Parathyroid adenoma (tissue), 2 donors: ENCODE data around the gene ZNHIT3.

ENCODE experiments used
- H2AFZ ChIP-seq: fragments of 300-600 bp; sonication (generic); one replicate; pipeline ENCODE4 v1.7.0; 2017; ENCODE audit warnings: antibody characterized with exemption, mild to moderate bottlenecking
- H3K27ac ChIP-seq: fragments of 300-600 bp; sonication (generic); one replicate; pipeline ENCODE4 v1.7.0; 2017
- H3K27me3 ChIP-seq: fragments of 300-600 bp; sonication (generic); one replicate; pipeline ENCODE4 v1.7.0; 2017; ENCODE audit warnings: low read length; ENCODE audit not compliant: control insufficient read depth, insufficient read depth
- H3K36me3 ChIP-seq: fragments of 300-600 bp; sonication (generic); one replicate; pipeline ENCODE4 v1.7.0; 2017; ENCODE audit warnings: low read length; ENCODE audit not compliant: control insufficient read depth, insufficient read depth
- H3K4me1 ChIP-seq: fragments of 300-600 bp; sonication (generic); one replicate; pipeline ENCODE4 v1.7.0; 2017; ENCODE audit warnings: control low read depth
- H3K4me2 ChIP-seq: fragments of 300-600 bp; sonication (generic); one replicate; pipeline ENCODE4 v1.7.0; 2017; ENCODE audit warnings: low read length
- H3K4me3 ChIP-seq: fragments of 300-600 bp; sonication (generic); one replicate; pipeline ENCODE4 v1.7.0; 2017; ENCODE audit warnings: low read depth, low read length
- H3K79me2 ChIP-seq: fragments of 300-600 bp; sonication (generic); one replicate; pipeline ENCODE4 v1.7.0; 2017; ENCODE audit warnings: control low read depth
- H3K9ac ChIP-seq: fragments of 300-600 bp; sonication (generic); one replicate; pipeline ENCODE4 v1.7.0; 2017; ENCODE audit warnings: mild to moderate bottlenecking
- H3K9me3 ChIP-seq: fragments of 300-600 bp; sonication (generic); one replicate; pipeline ENCODE4 v1.7.0; 2017; ENCODE audit warnings: low read length; ENCODE audit not compliant: control insufficient read depth
- CTCF ChIP-seq: fragments of 300-600 bp; sonication (generic); IDR thresholded peaks from one replicate; pipeline ENCODE4 v1.7.0; 2017; ENCODE audit warnings: antibody characterized with exemption, mild to moderate bottlenecking
- donor health status: primary hyperparathyroidism.

Gene ZNHIT3

GRCh38 chr17:36503456-36504155, 17.1 kb downstream of the ZNHIT3 start:
- no peaks in the 10 kb centered on the region for H3K36me3 ChIP-seq
- TF ChIP-seq CTCF: no peak
- H3K4me2 ChIP-seq: no peak overlapping the region
- no peak overlapping the region for H3K27ac ChIP-seq
- H3K27me3 ChIP-seq: no peaks in the 10 kb centered on the region
- no peak overlapping the region for H3K4me3 ChIP-seq
- peaks cover 5% of the 10 kb centered on the region for H3K79me2 ChIP-seq
- no peaks in the 10 kb centered on the region for H3K9me3 ChIP-seq
- H3K4me1 ChIP-seq: no peaks in the 10 kb centered on the region
- no peak overlapping the region for H3K9ac ChIP-seq
- H2AFZ ChIP-seq: no peak overlapping the region

GRCh38 chr17:36504156-36504545, 17.7 kb downstream of the ZNHIT3 start:
- H3K9ac ChIP-seq: no peak overlapping the region
- no peaks in the 10 kb centered on the region for H3K36me3 ChIP-seq
- H3K4me3 ChIP-seq: no peak overlapping the region
- TF ChIP-seq CTCF: no peak
- H3K4me1 ChIP-seq: no peaks in the 10 kb centered on the region
- H3K4me2 ChIP-seq: no peak overlapping the region
- H3K79me2 ChIP-seq: peaks cover 5% of the 10 kb centered on the region
- H2AFZ ChIP-seq: no peak overlapping the region
- H3K9me3 ChIP-seq: no peaks in the 10 kb centered on the region
- H3K27ac ChIP-seq: no peak overlapping the region
- H3K27me3 ChIP-seq: no peaks in the 10 kb centered on the region

- no peaks in the 10 kb centered on the region for H3K9me3 ChIP-seq
- H3K36me3 ChIP-seq: no peaks in the 10 kb centered on the region
- H2AFZ ChIP-seq: no peak overlapping the region
- no peak overlapping the region for H3K4me2 ChIP-seq
- H3K4me1 ChIP-seq: no peaks in the 10 kb centered on the region
- no peak overlapping the region for H3K9ac ChIP-seq
- no peak overlapping the region for H3K27ac ChIP-seq
- no peak overlapping the region for H3K4me3 ChIP-seq
- peaks cover 5% of the 10 kb centered on the region for H3K79me2 ChIP-seq
- no peaks in the 10 kb centered on the region for H3K27me3 ChIP-seq
- TF ChIP-seq CTCF: no peak
Observed at GRCh38 chr17:36505171-36505570, 18.7 kb downstream of the ZNHIT3 start.

GRCh38 chr17:36506249-36506826, 19.9 kb downstream of the ZNHIT3 start:
- no peaks in the 10 kb centered on the region for H3K9me3 ChIP-seq
- H2AFZ ChIP-seq: no peak overlapping the region
- no peak overlapping the region for H3K9ac ChIP-seq
- no peak overlapping the region for H3K4me3 ChIP-seq
- H3K4me1 ChIP-seq: no peaks in the 10 kb centered on the region
- no peak overlapping the region for H3K4me2 ChIP-seq
- H3K79me2 ChIP-seq: peaks cover 5% of the 10 kb centered on the region
- TF ChIP-seq CTCF: no peak
- H3K27me3 ChIP-seq: no peaks in the 10 kb centered on the region
- H3K27ac ChIP-seq: no peak overlapping the region
- no peaks in the 10 kb centered on the region for H3K36me3 ChIP-seq

GRCh38 chr17:36506831-36507230, 20.4 kb downstream of the ZNHIT3 start:
- H3K27ac ChIP-seq: no peak overlapping the region
- no peaks in the 10 kb centered on the region for H3K4me1 ChIP-seq
- H3K9ac ChIP-seq: no peak overlapping the region
- no peak for TF ChIP-seq CTCF
- H3K79me2 ChIP-seq: peaks cover 5% of the 10 kb centered on the region
- H3K4me3 ChIP-seq: no peak overlapping the region
- no peak overlapping the region for H3K4me2 ChIP-seq
- H3K27me3 ChIP-seq: no peaks in the 10 kb centered on the region
- no peak overlapping the region for H2AFZ ChIP-seq
- H3K9me3 ChIP-seq: no peaks in the 10 kb centered on the region
- no peaks in the 10 kb centered on the region for H3K36me3 ChIP-seq
